HG03196 (cell line): Measurements from ENCODE around the gene CENPQ.
"Not testable (repeated sequence)": the region's sequence is repeated elsewhere in the genome, so short reads cannot be mapped to it uniquely, and the experiment has no call there.

Experiments
- ATAC-seq: cut with Tn5 transposase; IDR thresholded peaks from one replicate; pipeline ENCODE4 v1.9.1; 2021; ENCODE audit not compliant: unreplicated experiment

Gene CENPQ, protein sequence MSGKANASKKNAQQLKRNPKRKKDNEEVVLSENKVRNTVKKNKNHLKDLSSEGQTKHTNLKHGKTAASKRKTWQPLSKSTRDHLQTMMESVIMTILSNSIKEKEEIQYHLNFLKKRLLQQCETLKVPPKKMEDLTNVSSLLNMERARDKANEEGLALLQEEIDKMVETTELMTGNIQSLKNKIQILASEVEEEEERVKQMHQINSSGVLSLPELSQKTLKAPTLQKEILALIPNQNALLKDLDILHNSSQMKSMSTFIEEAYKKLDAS

DNA sequence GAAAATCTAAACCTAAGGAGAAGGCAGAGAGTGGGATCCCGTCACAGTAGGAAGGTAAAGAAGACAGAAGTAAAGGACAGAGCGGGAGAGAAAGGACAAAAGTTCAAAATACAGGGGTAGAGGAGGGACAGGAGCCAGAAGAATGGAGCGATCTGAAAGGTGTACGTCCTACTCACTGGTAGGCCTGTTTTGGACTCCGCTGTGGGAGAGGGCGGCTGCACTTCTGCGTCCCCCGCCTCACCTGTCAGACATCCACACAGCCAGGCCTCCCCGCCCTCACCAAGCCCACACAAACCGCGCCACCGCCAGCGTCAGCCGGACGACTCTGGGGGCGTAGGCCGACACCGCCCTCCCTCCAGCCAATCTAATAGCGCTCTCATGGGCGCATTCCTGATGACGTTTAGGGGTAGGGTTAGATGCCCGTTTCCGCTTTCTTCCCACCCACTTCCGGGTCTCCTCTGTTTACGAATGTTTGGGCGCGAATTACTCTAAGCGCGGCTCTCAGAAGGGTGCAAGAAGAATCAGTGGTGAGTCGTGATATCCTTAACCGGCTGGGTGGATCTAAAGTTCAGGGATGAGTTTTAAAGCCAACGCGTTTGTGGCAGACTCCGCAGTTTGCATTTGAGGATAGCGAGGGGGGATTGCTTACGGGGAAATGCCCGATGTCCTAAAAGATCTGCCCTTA lies at the start of gene CENPQ, which contains the start of gene MMUT:
CENPQ (plus strand) TSS at position 444 of the 685 bp plus-strand sequence. CDS start 6,807 bp downstream, outside the sequence.
MMUT (minus strand) TSS at position 327 of the 685 bp plus-strand sequence. CDS start 3,787 bp downstream, outside the sequence.
- peak; percentile 99 for ATAC-seq

DNA sequence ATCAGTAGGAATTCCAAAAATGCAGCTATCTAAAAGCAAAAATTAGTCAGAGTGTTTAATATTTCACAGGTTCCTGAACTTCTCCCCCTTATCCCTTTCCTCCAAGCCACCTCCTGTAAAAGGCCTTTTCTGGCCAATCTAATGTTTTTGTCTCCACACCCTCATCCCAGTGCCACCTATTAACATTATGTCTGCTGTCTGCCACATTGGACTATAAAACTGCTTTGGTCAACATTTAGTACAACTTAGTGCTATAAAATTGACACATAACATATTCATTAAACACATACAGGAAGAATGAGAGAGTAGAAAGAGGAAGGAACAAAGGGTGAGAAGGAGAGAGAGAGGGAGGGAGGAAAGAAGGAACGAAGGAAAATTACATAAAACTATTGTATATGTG lies 47.8 kb upstream of the CENPQ start:
- ATAC-seq = no peak

DNA sequence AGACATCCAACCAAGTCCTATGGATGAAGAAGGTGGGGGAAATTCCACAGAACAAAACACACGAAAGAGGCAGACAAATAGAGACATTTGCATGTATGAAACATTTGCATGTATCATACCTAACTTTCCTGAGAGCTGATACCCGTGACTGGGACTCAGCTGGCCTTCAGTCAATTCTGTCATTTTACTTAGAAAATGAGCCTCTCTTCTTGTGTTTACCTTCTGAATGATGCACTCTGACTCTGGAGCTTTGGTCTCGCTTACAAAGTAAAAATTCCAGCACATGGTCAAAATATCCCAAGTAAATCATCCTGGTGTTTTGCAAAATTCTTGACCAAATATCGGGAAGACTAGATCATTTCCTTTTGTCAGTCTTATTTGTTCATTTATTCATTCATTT lies 47.0 kb upstream of the CENPQ start:
- no peak for ATAC-seq

- ATAC-seq = no peak
These were observed 39.4 kb upstream of the CENPQ start for GRCh38 chr6:49423817-49424216.

- ATAC-seq = no peak
These were observed 33.0 kb upstream of the CENPQ start for GRCh38 chr6:49430187-49430586.

GRCh38 chr6:49430866-49431265 lies 32.3 kb upstream of the CENPQ start:
- no peak for ATAC-seq

DNA sequence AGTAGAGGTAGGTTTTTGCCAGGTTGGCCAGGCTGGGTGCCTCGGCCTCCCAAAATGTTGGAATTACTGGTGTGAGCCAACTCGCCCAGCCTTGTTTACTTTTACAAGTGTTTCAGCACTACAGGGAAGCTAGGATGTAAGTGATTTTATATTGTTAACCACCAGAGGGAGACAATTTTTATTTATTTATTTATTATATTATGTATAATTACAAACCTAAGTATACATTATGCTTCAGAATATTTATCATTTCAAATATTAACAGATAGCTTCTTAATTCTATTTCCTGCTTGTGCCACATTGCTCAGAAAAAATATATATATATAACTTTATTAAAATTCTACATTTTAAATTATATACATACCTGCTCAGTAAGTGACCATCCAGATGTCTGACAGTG lies 9.9 kb upstream of the CENPQ start:
- no peak for ATAC-seq

DNA sequence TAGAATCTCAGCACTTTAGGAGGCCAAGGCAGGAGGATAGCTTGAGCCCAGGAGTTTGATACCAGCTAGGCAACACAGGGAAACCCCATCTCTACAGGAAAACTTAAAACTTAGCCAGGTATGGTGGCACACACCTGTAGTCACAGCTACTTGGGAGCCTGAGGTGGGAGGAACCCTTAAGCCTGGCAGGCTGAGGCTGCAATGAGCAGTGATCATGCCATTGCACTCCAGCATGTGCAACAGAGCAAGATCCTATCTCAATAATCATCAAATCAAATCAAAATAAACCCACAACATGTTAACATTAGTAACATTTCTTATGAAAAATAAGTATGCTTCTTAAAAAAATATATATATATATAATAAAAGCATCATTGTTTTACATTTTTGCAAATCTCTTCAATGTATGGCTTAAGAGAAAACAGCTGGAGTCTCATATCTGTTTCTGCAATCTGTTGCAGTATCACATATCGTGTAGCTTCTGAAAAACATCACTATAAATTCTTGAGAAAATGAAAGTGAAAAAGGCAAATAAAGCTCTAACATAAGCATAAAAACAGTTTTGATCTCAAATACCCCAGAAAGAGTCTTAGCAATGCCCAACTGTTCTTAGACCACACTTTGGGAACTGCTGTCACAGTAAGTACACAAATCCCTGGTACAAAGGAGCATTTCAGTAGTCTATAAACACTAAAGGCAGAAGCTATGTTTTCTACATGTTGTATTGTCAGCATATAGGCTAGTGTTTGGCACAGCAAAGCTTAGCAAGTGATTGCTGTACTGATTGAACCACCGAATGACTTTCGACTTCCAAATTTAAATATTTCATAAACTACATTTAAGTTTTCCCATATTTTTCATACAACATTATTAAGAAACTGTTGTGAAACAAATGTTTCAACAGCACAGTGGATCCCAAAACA lies 8.1 kb upstream of the CENPQ start:
- ATAC-seq = peak; percentile 57

DNA sequence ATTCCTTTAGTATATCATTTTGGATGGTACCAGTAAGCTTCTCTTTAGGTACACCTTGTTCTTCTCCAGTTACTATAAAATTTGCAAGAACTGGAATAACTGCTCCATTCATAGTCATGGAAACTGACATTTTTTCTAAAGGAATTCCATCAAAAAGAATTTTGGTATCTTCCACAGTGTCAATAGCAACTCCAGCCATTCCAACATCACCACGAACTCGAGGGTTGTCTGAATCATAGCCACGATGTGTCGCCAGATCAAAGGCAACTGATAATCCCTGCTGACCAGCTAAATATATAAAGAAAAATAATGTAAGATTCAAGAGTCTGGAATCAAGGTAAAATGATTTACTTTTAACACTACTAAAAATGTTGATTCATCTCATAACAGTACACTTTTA lies 5.4 kb upstream of the CENPQ start:
- ATAC-seq = no peak

- ATAC-seq = no peak
These were observed 1.1 kb upstream of the CENPQ start for GRCh38 chr6:49462071-49462470.

GRCh38 chr6:49462599-49462926 lies 607 bp upstream of the CENPQ start:
- peak; percentile 7 for ATAC-seq

DNA sequence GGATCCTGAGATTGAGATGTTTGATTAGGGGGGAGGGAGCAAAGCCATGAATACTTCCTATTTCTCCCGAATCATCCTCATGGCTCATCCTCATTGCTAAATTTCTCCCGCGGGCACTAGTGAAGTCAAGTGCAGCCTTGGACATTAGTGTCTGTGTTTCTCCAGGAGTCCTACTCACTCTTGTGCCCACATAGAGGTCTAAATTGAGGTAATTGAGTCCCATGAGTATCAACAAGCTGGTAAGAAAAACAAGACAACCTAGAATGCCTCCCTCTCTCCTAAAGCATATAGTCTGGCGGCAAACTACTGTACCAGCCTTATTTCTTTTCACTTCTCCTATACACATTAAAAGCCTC lies 420 bp downstream of the CENPQ start:
- ATAC-seq = peak; percentile 3

GRCh38 chr6:49464691-49465090 lies 1.5 kb downstream of the CENPQ start:
- ATAC-seq = no peak

GRCh38 chr6:49468042-49468441 lies 4.9 kb downstream of the CENPQ start:
- ATAC-seq = no peak

DNA sequence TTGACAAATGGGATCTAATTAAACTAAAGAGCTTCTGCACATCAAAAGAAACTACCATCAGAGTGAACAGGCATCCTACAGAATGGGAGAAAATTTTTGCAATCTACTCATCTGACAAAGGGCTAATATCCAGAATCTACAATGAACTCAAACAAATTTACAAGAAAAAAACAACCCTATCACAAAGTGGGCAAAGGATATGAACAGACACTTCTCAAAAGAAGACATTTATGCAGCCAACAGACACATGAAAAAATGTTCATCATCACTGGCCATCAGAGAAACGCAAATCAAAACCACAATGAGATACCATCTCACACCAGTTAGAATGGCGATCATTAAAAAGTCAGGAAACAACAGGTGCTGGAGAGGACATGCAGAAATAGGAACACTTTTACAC lies 13.4 kb downstream of the CENPQ start:
- not testable (repeated sequence) for ATAC-seq

DNA sequence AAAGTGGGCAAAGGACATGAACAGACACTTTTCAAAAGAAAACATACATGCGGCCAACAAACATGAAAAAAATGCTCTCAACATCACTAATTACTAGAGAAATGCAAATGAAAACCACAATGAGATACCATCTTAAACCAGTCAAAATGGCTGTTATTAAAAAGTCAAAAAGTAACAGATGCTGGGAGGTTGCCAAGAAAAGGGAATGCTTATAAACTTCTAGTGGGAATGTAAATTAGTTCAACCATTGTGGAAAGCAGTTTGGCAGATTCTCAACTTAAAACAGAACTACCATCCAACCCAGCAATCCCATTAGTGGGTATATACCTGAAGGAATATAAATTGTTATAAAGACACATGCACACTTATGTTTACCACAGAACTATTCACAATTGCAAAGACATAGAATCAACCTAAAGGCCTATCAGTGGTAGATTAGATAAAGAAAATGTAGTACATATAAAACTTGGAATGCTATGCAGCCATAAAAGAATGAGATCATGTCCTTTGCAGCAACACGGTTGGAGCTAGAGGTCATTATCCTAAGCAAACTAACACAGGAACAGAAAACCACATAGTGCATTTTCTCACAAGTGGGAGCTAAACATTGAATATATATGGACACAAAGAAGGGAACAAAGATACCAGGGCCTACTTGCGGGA lies 16.3 kb downstream of the CENPQ start:
- ATAC-seq = no peak

GRCh38 chr6:49481846-49482245 lies 18.7 kb downstream of the CENPQ start:
- not testable (repeated sequence) for ATAC-seq

DNA sequence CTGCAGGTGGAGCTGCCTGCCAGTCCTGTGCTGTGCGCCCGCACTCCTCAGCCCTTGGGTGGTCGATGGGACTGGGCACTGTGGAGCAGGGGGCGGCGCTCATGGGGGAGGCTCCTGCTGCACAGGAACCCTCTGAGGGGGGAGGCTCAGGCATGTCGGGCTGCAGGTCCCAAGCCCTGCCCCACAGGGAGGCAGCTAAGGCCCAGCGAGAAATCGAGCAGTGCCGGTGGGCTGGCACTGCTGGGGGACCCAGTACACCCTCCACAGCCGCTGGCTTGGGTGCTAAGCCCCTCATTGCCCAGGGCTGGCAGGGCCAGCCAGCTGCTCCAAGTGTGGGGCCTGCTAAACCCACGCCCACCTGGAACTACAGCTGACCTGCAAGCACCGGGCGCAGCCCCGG lies 20.2 kb downstream of the CENPQ start:
- ATAC-seq = not testable (repeated sequence)

- ATAC-seq = no peak
These were observed 27.5 kb downstream of the CENPQ start for GRCh38 chr6:49490633-49491032.

GRCh38 chr6:49497304-49497703 lies 34.1 kb downstream of the CENPQ start:
- no peak for ATAC-seq

- ATAC-seq = no peak
These were observed 36.0 kb downstream of the CENPQ start for GRCh38 chr6:49499126-49499525.
